Upper lobe of left lung (tissue), 6 donors: ENCODE results near the gene IBTK. TPM values are rescaled to one million over a fixed set of nuclear protein-coding genes. Genes with fewer than 3 reads are reported as not detected.
A peak's percentile ranks its signal among the peaks of the same experiment; 100 is the strongest.
"Not testable (repeated sequence)": the region's sequence is repeated elsewhere in the genome, so short reads cannot be mapped to it uniquely, and the experiment has no call there.

Source experiments
- ATAC-seq, 2 donors: fragments of 200-7000 bp; cut with Tn5 transposase; one replicate each; pipeline ENCODE4 v1.9.1; 2022; ENCODE audit warnings: mild to moderate bottlenecking in 2 of 2, moderate library complexity in 2 of 2; ENCODE audit not compliant: low FRiP score in 2 of 2
- DNase-seq, 2 donors: peaks; one replicate each; pipeline ENCODE4 v3.0.0-alpha.2; 2019 to 2020
- H3K27ac ChIP-seq, 4 donors: fragments of 200-600 bp; sonication (generic); one replicate each; pipeline ENCODE4 v1.5.1; 2016 to 2019
- H3K27me3 ChIP-seq, 4 donors: fragments of 200-600 bp; sonication (generic); one replicate each; pipeline ENCODE4 v1.5.1; 2017 to 2019
- H3K36me3 ChIP-seq, 4 donors: fragments of 200-600 bp; sonication (generic); one replicate each; pipeline ENCODE4 v1.5.1; 2016 to 2019
- H3K4me1 ChIP-seq, 4 donors: fragments of 200-600 bp; sonication (generic); one replicate each; pipeline ENCODE4 v1.5.1; 2018 to 2019
- H3K4me3 ChIP-seq, 4 donors: fragments of 200-600 bp; sonication (generic); one replicate each; pipeline ENCODE4 v1.5.1; 2017 to 2019; ENCODE audit warnings: mild to moderate bottlenecking in 2 of 4, moderate library complexity in 1 of 4
- H3K9me3 ChIP-seq, 4 donors: fragments of 200-600 bp; sonication (generic); one replicate each; pipeline ENCODE4 v1.5.1; 2018 to 2019
- CTCF ChIP-seq, 6 experiments: fragments of 450-650 bp in 4 of 6; fragments of 200-600 bp in 2 of 6; sonication (generic) in 2 of 6; IDR thresholded peaks; one replicate each; pipeline ENCODE4 v1.5.1; 2016 to 2019; ENCODE audit warnings: antibody characterized with exemption in 6 of 6
- EP300 ChIP-seq, 4 donors: sonication (generic); formaldehyde crosslinking; IDR thresholded peaks; one replicate each; pipeline ENCODE4 v1.5.1; 2017; ENCODE audit warnings: antibody characterized with exemption in 4 of 4, control low read depth in 2 of 4
- POLR2A ChIP-seq, 4 donors: fragments of 450-650 bp; IDR thresholded peaks; one replicate each; pipeline ENCODE4 v1.5.1; 2016 to 2017; ENCODE audit warnings: antibody characterized with exemption in 4 of 4, mild to moderate bottlenecking in 2 of 4
- POLR2AphosphoS5 ChIP-seq, 2 donors: sonication (generic); formaldehyde crosslinking; IDR thresholded peaks; one replicate each; pipeline ENCODE4 v1.5.1; 2017; ENCODE audit warnings: antibody characterized with exemption in 2 of 2
- WGBS, 2 donors: methylation state at CpG; one replicate each; pipeline ENCODE4 v1.1.5; 2017 to 2018; 5-methylcytosine and 5-hydroxymethylcytosine counted together
- total RNA-seq, 6 donors: library from RNA; depleted of rRNA in 4 of 6; stranded (reverse); fragments of >200 nt in 4 of 6; gene quantifications; one replicate each; pipeline versions ENCODE4 v1.1.0 to v1.2.1, GENCODE V29; 2016 to 2021
- donor health status: DM: no; HTN: no; CAD: no; lungs with moderate emphysema.
- donor health status: DM: no; HTN: yes; CAD: no; lungs with severe emphysema.

The IBTK gene
- total RNA-seq, 6 donors from 2014 or later: 17.8 to 47.7 (median 29.7) TPM

DNA sequence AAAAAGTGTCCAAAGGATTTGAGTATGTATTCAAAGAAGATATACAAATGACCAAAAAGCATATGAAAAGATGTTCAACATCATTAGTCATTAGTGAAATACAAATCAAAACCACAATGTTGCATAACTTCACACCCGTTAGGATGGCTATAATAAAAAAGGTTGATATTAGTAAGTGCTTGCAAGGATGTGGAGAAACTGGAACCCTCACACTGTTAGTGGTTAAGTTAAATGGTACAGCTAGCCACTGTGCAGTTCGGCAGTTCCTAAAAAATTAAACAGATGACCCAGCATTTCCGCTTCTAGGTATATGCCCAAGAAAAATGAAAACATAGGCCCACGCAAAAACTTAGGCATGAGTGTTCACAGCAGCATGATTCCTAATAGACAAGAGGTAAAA lies 38.6 kb downstream of the IBTK start:
- H3K9me3 ChIP-seq: no peaks in the 10 kb centered on the region
- 69 to 80% methylated on average over 4 of the region's 4 CpGs for WGBS, 2 donors
- H3K4me1 ChIP-seq: peaks cover 0 to 6% (median 0%) of the 10 kb centered on the region in 4 donors
- H3K36me3 ChIP-seq: peaks cover 0 to 71% (median 31%) of the 10 kb centered on the region in 4 donors
- no peak for DNase-seq
- ATAC-seq: no peak
- no peak for TF ChIP-seq CTCF (IDR thresholded peaks at IDR 0.05)
- no peak for TF ChIP-seq EP300 (IDR thresholded peaks at IDR 0.05)
- TF ChIP-seq POLR2AphosphoS5 (IDR thresholded peaks at IDR 0.05): no peak
- no peak for TF ChIP-seq POLR2A (IDR thresholded peaks at IDR 0.05)
- H3K4me3 ChIP-seq: no peak overlapping the region
- H3K27ac ChIP-seq: no peak overlapping the region
- no peaks in the 10 kb centered on the region for H3K27me3 ChIP-seq

DNA sequence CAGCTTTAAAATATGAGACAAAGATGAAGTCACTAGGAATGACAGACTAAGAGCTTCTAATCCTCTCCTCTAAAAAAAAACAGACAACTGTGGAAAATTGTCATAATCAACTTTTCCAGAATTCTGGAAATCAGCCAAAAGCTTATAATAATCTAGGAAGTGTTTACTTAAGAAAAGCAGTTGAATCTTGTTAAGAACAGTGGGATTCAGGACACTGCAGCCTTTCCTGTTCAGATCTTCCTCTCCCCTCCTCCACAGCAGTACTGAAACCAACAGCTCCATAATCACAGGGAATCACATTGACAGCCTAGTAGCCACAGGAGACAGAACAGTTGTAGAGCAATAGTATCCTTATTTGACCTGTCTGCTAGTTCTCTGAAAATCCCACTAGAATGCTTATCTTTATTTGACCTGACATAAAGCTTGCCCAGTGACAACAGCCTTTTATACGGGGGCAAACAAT lies 41.6 kb downstream of the IBTK start:
- H3K36me3 ChIP-seq: peaks cover 0 to 76% (median 28%) of the 10 kb centered on the region in 4 donors
- DNase-seq: no peak
- peaks cover 0 to 6% (median 0%) of the 10 kb centered on the region in 4 donors for H3K4me1 ChIP-seq
- no peak overlapping the region for H3K27ac ChIP-seq
- H3K9me3 ChIP-seq: no peaks in the 10 kb centered on the region
- WGBS, 2 donors: 25 to 44% methylated on average over 1 of the region's 1 CpG
- no peak overlapping the region for H3K4me3 ChIP-seq
- ATAC-seq: peak in 1 of 2 donors; percentile 39
- no peak for TF ChIP-seq EP300 (IDR thresholded peaks at IDR 0.05)
- TF ChIP-seq POLR2AphosphoS5 (IDR thresholded peaks at IDR 0.05): no peak
- TF ChIP-seq POLR2A (IDR thresholded peaks at IDR 0.05): no peak
- TF ChIP-seq CTCF (IDR thresholded peaks at IDR 0.05): no peak
- H3K27me3 ChIP-seq: no peaks in the 10 kb centered on the region

- Histone ChIP-seq H3K27ac (no peak overlapping the region), H3K9me3 (no peaks in the 10 kb centered on the region), H3K27me3 (no peaks in the 10 kb centered on the region), H3K4me3 (no peak overlapping the region), H3K36me3 (peaks cover 5 to 76% (median 32%) of the 10 kb centered on the region in 4 donors), H3K4me1 (peaks cover 0 to 6% (median 0%) of the 10 kb centered on the region in 4 donors)
- TF ChIP-seq POLR2A (IDR thresholded peaks at IDR 0.05): no peak
- no peak for TF ChIP-seq EP300 (IDR thresholded peaks at IDR 0.05)
- TF ChIP-seq CTCF (IDR thresholded peaks at IDR 0.05): no peak
- TF ChIP-seq POLR2AphosphoS5 (IDR thresholded peaks at IDR 0.05): no peak
- ATAC-seq (no peak), DNase-seq (no peak)
Observed at GRCh38 chr6:82204020-82204419, 43.5 kb downstream of the IBTK start.

GRCh38 chr6:82197784-82198183 lies 49.8 kb downstream of the IBTK start:
- no peak for TF ChIP-seq POLR2AphosphoS5 (IDR thresholded peaks at IDR 0.05)
- TF ChIP-seq CTCF (IDR thresholded peaks at IDR 0.05): no peak
- TF ChIP-seq EP300 (IDR thresholded peaks at IDR 0.05): no peak
- TF ChIP-seq POLR2A (IDR thresholded peaks at IDR 0.05): no peak
- DNase-seq (no peak), ATAC-seq (no peak)
- peaks cover 14 to 98% (median 60%) of the 10 kb centered on the region in 4 donors for H3K36me3 ChIP-seq
- no peaks in the 10 kb centered on the region for H3K4me1 ChIP-seq
- no peaks in the 10 kb centered on the region for H3K27me3 ChIP-seq
- no peak overlapping the region for H3K4me3 ChIP-seq
- no peak overlapping the region for H3K27ac ChIP-seq
- 81 to 84% methylated on average over 4 of the region's 4 CpGs for WGBS, 2 donors
- H3K9me3 ChIP-seq: no peaks in the 10 kb centered on the region

GRCh38 chr6:82197245-82197644 lies 50.3 kb downstream of the IBTK start:
- 89 to 97% methylated on average over 5 of the region's 5 CpGs for WGBS, 2 donors

More at GRCh38 chr6:82197245-82197644, 50.3 kb downstream of the IBTK start:
- not testable (repeated sequence) for ATAC-seq, H3K27me3 ChIP-seq, H3K27ac ChIP-seq, H3K4me1 ChIP-seq, H3K4me3 ChIP-seq, DNase-seq, H3K9me3 ChIP-seq
- peaks cover 14 to 98% (median 64%) of the 10 kb centered on the region in 4 donors for H3K36me3 ChIP-seq
